ENCODE data around the gene CDH4.

DNA sequence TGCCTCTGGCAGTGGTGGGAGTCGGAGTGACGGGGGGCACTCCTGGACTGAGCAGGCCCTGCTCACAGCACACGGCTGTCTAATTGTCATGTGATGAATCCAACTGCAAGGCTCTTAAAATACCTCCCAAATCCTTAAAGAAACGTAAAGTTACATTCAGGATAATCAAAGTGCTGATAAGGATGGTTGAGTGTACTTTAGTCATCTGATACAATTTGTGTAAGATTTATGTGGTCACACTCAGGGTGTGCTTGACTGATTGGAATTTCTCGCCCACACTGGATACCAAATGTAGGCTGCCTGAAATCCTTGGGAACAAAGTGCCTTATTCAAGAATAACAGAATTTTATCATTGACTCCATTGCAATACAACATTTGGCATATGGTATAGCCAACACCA lies 238.7 kb downstream of the CDH4 start:
- TF ChIP-seq CTCF (IDR thresholded peaks at IDR 0.05), result no peak
- TF ChIP-seq CBFB (CRISPR knock-in tag; IDR thresholded peaks at IDR 0.05; ENCODE audit: low read depth), result no peak
- TF ChIP-seq MLX (CRISPR knock-in tag; IDR thresholded peaks at IDR 0.05), result no peak
- no peak for TF ChIP-seq MAX (CRISPR knock-in tag; IDR thresholded peaks at IDR 0.05)
- no peak for TF ChIP-seq ZNF423 (CRISPR knock-in tag; IDR thresholded peaks at IDR 0.05)
- no peak for TF ChIP-seq NFATC4 (CRISPR knock-in tag; IDR thresholded peaks at IDR 0.05)
- no peak for TF ChIP-seq SP1 (CRISPR knock-in tag; conservative IDR thresholded peaks at IDR 0.05)
- TF ChIP-seq ZBTB21 (CRISPR knock-in tag; IDR thresholded peaks at IDR 0.05; ENCODE audit: borderline replicate concordance), result no peak
- TF ChIP-seq, protein P1, sequence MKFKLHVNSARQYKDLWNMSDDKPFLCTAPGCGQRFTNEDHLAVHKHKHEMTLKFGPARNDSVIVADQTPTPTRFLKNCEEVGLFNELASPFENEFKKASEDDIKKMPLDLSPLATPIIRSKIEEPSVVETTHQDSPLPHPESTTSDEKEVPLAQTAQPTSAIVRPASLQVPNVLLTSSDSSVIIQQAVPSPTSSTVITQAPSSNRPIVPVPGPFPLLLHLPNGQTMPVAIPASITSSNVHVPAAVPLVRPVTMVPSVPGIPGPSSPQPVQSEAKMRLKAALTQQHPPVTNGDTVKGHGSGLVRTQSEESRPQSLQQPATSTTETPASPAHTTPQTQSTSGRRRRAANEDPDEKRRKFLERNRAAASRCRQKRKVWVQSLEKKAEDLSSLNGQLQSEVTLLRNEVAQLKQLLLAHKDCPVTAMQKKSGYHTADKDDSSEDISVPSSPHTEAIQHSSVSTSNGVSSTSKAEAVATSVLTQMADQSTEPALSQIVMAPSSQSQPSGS (CRISPR knock-in tag; IDR thresholded peaks at IDR 0.05; ENCODE audit: borderline replicate concordance, low read depth), result no peak
- TF ChIP-seq ESRRA (CRISPR knock-in tag; IDR thresholded peaks at IDR 0.05; ENCODE audit: borderline replicate concordance), result no peak
- no peak for TF ChIP-seq JUN (CRISPR knock-in tag; IDR thresholded peaks at IDR 0.05)
- no peak for TF ChIP-seq RELA (CRISPR knock-in tag; IDR thresholded peaks at IDR 0.05; ENCODE audit: borderline replicate concordance)
